Coronary artery (tissue), 2 donors: ENCODE results near the gene IRF4.

Experiments
- DNase-seq: peaks from one replicate; pipeline ENCODE4 v3.0.0-alpha.2; 2017; ENCODE audit warnings: low spot score
- H3K27ac ChIP-seq, 2 donors: fragments of 200-600 bp; sonication (generic); one replicate each; pipeline ENCODE4 v1.5.1; 2016 to 2019
- H3K4me3 ChIP-seq: fragments of 200-600 bp; sonication (generic); 2 replicates; pipeline ENCODE4 v1.5.1; 2016; ENCODE audit warnings: mild to moderate bottlenecking, moderate library complexity
- TF ChIP-seq, protein P1 (sequence below): fragments of 200-600 bp; sonication (generic); IDR thresholded peaks from one replicate; pipeline ENCODE4 v1.5.1; 2019; ENCODE audit warnings: antibody characterized with exemption

The IRF4 gene

GRCh38 chr6:390914-391558, 516 bp upstream of the IRF4 start:
- Histone ChIP-seq H3K4me3 (peak overlapping the region; percentile 61), H3K27ac (no peak overlapping the region)
- TF ChIP-seq, protein P1, sequence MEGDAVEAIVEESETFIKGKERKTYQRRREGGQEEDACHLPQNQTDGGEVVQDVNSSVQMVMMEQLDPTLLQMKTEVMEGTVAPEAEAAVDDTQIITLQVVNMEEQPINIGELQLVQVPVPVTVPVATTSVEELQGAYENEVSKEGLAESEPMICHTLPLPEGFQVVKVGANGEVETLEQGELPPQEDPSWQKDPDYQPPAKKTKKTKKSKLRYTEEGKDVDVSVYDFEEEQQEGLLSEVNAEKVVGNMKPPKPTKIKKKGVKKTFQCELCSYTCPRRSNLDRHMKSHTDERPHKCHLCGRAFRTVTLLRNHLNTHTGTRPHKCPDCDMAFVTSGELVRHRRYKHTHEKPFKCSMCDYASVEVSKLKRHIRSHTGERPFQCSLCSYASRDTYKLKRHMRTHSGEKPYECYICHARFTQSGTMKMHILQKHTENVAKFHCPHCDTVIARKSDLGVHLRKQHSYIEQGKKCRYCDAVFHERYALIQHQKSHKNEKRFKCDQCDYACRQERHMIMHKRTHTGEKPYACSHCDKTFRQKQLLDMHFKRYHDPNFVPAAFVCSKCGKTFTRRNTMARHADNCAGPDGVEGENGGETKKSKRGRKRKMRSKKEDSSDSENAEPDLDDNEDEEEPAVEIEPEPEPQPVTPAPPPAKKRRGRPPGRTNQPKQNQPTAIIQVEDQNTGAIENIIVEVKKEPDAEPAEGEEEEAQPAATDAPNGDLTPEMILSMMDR: no peak
- peak; percentile 58 for DNase-seq

DNA sequence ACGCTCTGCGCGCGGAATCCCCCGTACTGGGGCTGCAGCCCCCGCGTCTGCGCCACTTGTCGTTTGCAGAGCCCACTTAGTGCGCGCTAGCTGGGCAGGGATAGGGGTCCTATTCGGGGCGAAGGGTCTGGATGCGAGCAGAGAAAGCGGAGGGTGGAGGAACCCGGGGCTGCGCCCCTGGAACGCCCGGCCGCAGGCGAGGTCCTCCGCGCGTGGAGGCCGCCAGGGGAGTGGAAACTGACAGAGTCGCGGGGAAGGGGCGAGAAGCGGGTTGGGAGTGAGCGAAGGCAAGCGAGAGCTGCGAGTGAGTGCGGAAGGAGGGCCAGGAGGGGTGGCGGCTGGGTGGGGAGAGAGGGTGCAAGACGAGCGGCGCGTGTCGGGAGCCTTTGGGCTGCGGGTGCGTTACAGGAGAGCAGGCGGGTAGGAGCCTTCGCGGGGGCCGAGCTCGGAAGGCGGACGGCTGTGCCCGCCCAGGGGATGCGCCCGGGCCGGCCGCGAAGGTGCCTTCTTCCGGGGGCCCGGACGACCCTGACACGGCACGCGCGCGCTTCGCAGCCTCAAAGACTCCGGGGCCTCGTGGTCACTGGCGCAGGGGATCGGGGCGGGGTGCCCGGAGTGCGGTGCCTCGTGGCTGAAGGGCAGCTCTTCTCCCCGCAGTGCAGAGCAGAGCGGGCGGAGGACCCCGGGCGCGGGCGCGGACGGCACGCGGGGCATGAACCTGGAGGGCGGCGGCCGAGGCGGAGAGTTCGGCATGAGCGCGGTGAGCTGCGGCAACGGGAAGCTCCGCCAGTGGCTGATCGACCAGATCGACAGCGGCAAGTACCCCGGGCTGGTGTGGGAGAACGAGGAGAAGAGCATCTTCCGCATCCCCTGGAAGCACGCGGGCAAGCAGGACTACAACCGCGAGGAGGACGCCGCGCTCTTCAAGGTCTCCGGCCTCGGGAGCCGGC, 1.2 kb downstream of the IRF4 start:
- peak; percentile 57 for DNase-seq
- no peak overlapping the region for H3K27ac ChIP-seq
- TF ChIP-seq, protein P1: no peak

GRCh38 chr6:393391-394221, 2.1 kb downstream of the IRF4 start:
- Histone ChIP-seq H3K27ac (no peak overlapping the region), H3K4me3 (peak overlapping the region; percentile 61)
- peak; percentile 47 for DNase-seq
- TF ChIP-seq, protein P1: no peak

More for the DNA sequence above, 1.2 kb downstream of the IRF4 start:
- H3K4me3 ChIP-seq: peak overlapping the region; percentile 61

- Histone ChIP-seq H3K27ac (no peak overlapping the region), H3K4me3 (no peak overlapping the region)
- DNase-seq: peak; percentile 49
- TF ChIP-seq, protein P1: no peak
Observed at GRCh38 chr6:394641-395289, 3.2 kb downstream of the IRF4 start.

- TF ChIP-seq, protein P1: no peak
- Histone ChIP-seq H3K4me3 (no peak overlapping the region), H3K27ac (no peak overlapping the region)
- peak; percentile 31 for DNase-seq
Observed at GRCh38 chr6:395432-396125, 4.0 kb downstream of the IRF4 start.

GRCh38 chr6:396126-396520, 4.6 kb downstream of the IRF4 start:
- Histone ChIP-seq H3K4me3 (no peak overlapping the region), H3K27ac (no peak overlapping the region)
- DNase-seq: no peak
- TF ChIP-seq, protein P1: no peak
